HG03558 (cell line): ENCODE data around the gene ENPP1.

Experiments
- ATAC-seq: cut with Tn5 transposase; IDR thresholded peaks from one replicate; pipeline ENCODE4 v1.9.1; 2021; ENCODE audit warnings: moderate number of reproducible peaks; ENCODE audit not compliant: unreplicated experiment; ENCODE audit errors: extremely low read depth

ENPP1 gene

GRCh38 chr6:131823276-131823902 is 15.6 kb downstream of the ENPP1 start:
- no peak for ATAC-seq

- no peak for ATAC-seq
Measured at GRCh38 chr6:131825946-131826345, 18.1 kb downstream of the ENPP1 start.

GRCh38 chr6:131828080-131828479 is 20.3 kb downstream of the ENPP1 start:
- ATAC-seq: no peak

- ATAC-seq: no peak
Measured at GRCh38 chr6:131828951-131829350, 21.1 kb downstream of the ENPP1 start.

GRCh38 chr6:131831392-131831791 is 23.6 kb downstream of the ENPP1 start:
- no peak for ATAC-seq

GRCh38 chr6:131831886-131832285 is 24.1 kb downstream of the ENPP1 start:
- ATAC-seq: no peak

- no peak for ATAC-seq
Measured at GRCh38 chr6:131832363-131832762, 24.5 kb downstream of the ENPP1 start.

GRCh38 chr6:131838051-131838450 is 30.2 kb downstream of the ENPP1 start:
- ATAC-seq: no peak

- ATAC-seq: no peak
Measured at GRCh38 chr6:131839388-131839787, 31.6 kb downstream of the ENPP1 start.

- no peak for ATAC-seq
Measured at GRCh38 chr6:131840441-131840840, 32.6 kb downstream of the ENPP1 start.

- ATAC-seq: no peak
Measured at GRCh38 chr6:131840936-131841583, 33.2 kb downstream of the ENPP1 start.

- ATAC-seq: no peak
Measured at GRCh38 chr6:131843768-131844167, 35.9 kb downstream of the ENPP1 start.

- ATAC-seq: no peak
Measured at GRCh38 chr6:131844243-131844841, 36.5 kb downstream of the ENPP1 start.

- no peak for ATAC-seq
Measured at GRCh38 chr6:131846023-131846663, 38.3 kb downstream of the ENPP1 start.

- no peak for ATAC-seq
Measured at GRCh38 chr6:131846905-131847304, 39.1 kb downstream of the ENPP1 start.

GRCh38 chr6:131849799-131850198 is 42.0 kb downstream of the ENPP1 start:
- ATAC-seq: no peak

- ATAC-seq: no peak
Measured at GRCh38 chr6:131851049-131851769, 43.4 kb downstream of the ENPP1 start.

GRCh38 chr6:131852200-131852599 is 44.4 kb downstream of the ENPP1 start:
- ATAC-seq: no peak

GRCh38 chr6:131854803-131855202 is 47.0 kb downstream of the ENPP1 start:
- ATAC-seq: no peak

GRCh38 chr6:131858765-131859415 is 51.1 kb downstream of the ENPP1 start:
- ATAC-seq: no peak
